NCI-H226 (cell line): Measurements from ENCODE around the gene PTPRD.
"Not testable (repeated sequence)": the region's sequence is repeated elsewhere in the genome, so short reads cannot be mapped to it uniquely, and the experiment has no call there.

Experiments
- DNase-seq: peaks from one replicate; pipeline ENCODE4 v3.0.0-alpha.2; 2015

Gene PTPRD

GRCh38 chr9:8943392-8943791 lies 1669.4 kb downstream of the PTPRD start:
- DNase-seq, result no peak

DNA sequence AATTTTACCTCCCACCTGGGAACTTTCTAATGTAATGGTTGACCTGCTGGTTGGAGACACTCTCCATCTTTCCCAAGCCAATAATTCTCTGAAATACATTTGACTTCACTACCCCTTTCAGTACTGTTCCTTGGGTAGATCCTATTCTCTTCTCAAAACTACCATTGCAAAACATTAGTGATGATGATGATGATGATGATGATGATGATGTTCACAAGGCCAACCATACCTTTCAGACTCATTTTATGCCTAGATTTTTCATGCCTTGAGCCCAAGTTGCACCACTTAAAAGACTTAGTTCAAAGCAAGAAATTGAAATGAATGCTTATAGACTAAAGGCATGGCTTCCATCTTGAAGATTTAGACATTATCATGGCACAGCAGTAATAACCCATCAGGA lies 1672.2 kb downstream of the PTPRD start:
- DNase-seq, result no peak

DNA sequence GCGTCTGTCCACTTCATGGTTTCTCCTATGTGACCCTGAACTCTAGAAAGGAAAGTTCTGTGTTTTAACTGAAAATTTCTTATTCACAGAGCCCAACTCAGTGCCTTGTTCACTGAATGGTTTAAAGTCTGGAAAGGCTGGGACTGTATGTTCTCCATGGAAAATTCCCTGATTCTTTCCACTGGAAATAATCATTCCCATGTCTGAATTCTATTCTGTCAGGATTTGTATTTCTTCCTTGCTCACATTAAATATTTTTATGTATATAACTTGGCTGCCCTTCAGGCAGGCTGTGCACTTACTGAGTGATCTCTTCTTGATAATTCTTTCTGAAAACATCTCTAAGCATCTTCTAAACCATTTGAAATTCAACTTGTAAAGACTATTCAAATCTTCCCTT lies 1686.3 kb downstream of the PTPRD start:
- no peak for DNase-seq

- DNase-seq, result no peak
These were observed 1688.2 kb downstream of the PTPRD start for GRCh38 chr9:8924562-8924961.

DNA sequence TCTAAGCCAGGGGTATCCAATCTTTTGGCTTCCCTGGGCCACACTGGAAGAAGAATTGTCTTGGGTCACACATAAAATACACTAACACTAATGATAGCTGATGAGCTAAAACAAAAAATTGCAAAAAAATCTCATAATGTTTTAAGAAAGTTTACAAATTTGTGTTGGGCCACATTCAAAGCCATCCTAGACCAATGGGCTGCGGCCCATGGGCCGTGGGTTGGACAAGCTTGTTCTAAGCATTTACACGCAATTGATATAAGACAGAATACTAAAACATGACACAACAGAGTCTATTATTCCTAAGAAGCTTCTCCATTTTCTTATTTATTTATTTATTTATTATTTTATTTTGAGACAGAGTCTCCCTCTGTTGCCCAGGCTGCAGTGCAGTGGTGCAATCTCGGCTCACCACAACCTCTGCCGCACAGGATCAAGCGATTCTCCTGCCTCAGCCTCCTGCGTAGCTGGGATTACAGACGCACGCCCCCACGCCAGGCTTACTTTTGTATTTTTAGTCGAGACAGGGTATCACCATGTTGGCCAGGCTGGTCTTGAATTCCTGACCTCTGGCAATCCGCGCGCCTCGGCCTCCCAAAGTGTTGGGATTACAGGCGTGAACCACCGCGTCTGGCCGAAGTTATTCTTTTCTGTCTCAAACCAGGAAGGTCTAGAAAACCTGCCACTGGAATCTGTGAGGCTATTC lies 1692.2 kb downstream of the PTPRD start:
- not testable (repeated sequence) for DNase-seq

DNA sequence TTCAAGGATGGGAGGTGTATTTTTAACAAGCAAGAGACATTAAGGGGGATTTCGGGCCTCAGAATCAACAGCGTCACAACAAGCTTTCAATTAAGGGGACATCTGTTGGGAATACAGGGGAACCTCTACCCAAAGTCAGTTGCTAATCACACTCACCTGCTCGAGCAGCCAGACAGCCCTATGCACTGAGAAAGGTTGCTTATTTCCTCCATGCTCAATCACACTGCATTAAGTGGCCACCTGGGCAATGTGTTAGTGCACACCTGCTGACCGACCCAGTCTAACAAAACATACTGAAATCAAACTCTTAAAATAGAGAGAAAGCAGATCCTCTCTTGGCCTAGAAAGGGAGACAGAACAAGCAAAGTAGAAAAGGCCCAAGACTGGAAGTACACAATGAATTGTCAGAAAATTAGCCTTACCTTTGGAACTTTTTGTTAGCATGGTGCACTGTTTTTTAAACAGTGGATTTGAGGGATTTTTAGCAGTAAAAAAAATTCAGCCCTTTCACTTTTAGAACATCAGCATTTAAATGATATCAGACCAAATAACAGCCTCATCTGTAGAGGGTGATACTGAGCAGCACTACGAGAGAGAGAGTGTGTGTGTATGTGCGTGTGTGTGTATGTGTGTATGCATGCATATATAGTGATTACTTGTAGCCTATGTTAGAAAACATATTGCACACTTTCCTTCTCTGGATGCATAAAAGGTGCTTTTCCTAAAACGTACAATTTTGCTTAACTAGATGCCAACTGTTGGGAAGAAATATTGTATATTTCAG lies 1694.7 kb downstream of the PTPRD start:
- DNase-seq, result no peak

DNA sequence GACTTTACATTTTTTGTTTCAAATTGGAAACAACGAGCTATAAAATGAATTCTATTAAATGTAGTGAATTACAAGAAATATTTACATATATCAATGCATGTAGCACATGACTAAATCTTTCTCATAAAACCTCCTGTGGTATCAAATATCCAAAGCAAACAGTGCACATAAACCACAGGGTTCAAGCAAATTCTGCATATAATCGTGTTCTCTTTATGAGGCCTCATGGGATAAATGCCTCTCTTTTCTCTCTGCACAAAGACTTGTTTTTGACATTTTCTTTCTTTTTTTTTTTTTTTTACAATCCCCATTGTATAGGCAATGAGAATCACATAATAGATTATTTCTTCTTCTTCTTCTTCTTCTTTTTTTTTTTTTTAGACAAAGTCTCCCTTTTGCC lies 1696.0 kb downstream of the PTPRD start:
- no peak for DNase-seq

DNA sequence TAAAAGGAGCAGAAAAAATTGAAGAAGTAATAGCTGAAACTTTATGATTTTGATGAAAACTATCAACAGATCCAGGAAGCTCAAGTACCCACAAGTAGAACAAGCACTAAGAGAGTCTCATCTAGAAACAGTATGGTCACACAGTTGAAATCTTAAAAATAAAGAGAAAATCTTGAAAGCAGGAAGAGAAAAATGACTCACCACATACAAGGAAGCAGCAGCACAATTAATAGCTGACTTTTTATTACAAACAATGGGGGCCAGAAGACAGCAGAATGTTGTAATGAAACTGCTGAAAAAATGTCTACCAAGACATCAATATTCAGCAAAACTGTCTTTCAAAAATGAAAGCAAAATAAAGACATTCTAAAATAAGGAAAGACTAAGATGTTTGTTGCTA lies 1704.9 kb downstream of the PTPRD start:
- no peak for DNase-seq

GRCh38 chr9:8905731-8906130 lies 1707.1 kb downstream of the PTPRD start:
- no peak for DNase-seq

- DNase-seq, result no peak
These were observed 1707.9 kb downstream of the PTPRD start for GRCh38 chr9:8904771-8905515.

- DNase-seq, result no peak
These were observed 1709.7 kb downstream of the PTPRD start for GRCh38 chr9:8903077-8903476.

DNA sequence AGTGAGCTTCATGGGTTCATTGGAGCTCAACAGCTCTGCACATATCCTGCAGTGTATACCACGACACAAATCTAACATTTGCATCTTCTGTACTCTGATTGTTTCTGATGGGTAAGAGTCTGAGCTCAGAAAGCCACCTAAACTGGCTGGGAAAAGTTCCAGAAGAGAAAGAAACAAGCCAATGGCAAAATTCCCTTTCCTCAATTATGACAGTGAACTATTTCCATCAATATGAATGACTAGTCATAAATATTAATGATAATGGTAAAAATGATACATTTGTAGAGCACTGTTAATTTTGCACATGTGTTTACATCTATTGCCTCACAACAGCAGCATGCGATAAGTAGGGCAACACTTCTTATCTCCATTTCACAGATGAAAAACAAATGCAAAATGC lies 1711.7 kb downstream of the PTPRD start:
- no peak for DNase-seq

DNA sequence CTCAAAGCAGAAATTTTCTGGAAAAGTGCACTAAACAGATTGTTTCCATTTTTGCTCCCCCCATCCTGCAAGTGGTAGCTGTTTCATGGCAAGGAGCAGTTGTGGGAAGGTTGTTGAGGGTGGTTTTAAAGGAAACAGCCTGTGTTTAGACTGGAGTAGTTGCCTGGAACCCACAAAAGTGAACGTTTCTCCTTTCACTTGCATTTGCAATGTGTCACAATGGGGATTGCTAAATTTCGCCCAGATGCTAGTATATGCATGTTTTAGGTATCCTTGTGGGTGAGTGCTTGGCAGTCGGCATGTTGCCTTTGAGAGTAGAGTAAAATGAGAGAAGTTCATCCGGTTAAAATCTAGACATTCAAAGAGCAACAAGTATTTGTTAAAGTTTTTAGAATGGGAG lies 1713.3 kb downstream of the PTPRD start:
- DNase-seq, result no peak

- DNase-seq, result no peak
These were observed 1717.0 kb downstream of the PTPRD start for GRCh38 chr9:8895861-8896224.

GRCh38 chr9:8895106-8895860 lies 1717.5 kb downstream of the PTPRD start:
- no peak for DNase-seq

- no peak for DNase-seq
These were observed 1722.1 kb downstream of the PTPRD start for GRCh38 chr9:8890695-8891094.

DNA sequence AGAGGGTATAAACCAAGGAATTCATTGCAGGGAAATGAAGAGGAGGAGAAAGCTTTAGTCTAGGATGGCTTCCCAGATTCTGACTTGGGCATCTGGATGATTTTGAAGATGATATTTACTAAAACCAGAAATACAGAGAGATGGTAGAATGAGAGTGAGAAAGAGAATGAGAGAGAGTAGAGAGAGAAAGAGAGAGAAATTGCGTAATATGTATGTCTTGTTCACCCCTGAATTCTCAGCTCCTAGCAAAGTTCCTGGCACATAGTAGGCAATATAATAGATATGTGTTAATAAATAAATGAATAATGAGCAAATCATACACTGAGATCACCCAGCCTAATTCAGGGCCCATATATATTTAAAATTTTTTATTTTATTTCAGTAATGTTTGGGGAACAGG lies 1723.7 kb downstream of the PTPRD start:
- DNase-seq, result no peak

GRCh38 chr9:8888591-8888990 lies 1724.2 kb downstream of the PTPRD start:
- no peak for DNase-seq

DNA sequence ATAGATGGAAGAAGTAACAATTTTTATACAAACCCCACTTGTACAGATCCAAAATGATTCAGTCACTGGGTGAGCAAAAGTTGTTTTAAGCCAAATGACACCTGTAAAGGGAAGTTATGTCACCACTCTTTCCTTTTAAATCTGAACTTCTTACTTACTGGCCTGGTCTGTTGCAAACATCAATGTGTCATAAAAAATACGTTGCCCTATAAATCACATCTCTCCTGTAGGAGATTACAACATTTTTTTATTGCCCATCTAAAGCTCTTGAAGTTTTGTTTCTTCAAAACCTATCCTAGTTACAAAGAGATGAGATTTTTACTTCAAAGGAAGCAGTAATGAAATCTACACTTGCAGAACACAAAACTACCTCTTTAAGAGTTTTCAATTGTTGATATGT lies 1725.4 kb downstream of the PTPRD start:
- no peak for DNase-seq

- DNase-seq, result no peak
These were observed 1729.5 kb downstream of the PTPRD start for GRCh38 chr9:8883321-8883720.

- no peak for DNase-seq
These were observed 1732.7 kb downstream of the PTPRD start for GRCh38 chr9:8880060-8880459.

DNA sequence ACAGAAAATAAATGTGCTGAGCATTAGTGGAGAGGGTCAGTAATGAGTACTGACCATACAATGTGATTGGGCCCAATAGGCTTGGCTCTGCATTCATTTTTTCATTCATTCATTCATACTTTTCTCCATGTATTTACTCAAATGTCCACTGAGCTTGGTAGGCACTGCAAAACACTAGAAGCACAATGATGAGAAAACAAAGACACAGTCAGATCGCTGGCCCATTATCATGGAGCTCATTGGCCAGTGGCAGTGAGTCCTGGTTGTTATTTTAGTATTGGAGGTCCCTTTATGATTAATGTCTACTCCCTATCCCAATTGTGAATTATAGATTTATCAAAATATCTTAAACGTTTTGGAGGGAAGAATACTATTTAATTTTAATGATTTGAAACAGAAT lies 1733.5 kb downstream of the PTPRD start:
- no peak for DNase-seq
